HEK293T (cell line): ENCODE measurements around the gene NGRN.

Source experiments
- ARNT ChIP-seq: fragments of 450-650 bp; IDR thresholded peaks from 2 replicates; pipeline ENCODE4 v1.6.1; 2017; ENCODE audit warnings: mild to moderate bottlenecking
- BHLHE40 ChIP-seq: fragments of 450-650 bp; IDR thresholded peaks from 2 replicates; pipeline ENCODE4 v1.6.1; 2016; ENCODE audit warnings: mild to moderate bottlenecking, moderate library complexity, borderline replicate concordance
- ELF4 ChIP-seq: fragments of 450-650 bp; IDR thresholded peaks from 2 replicates; pipeline ENCODE4 v1.6.1; 2017; ENCODE audit warnings: antibody characterized with exemption
- FOXA1 ChIP-seq: fragments of 450-650 bp; IDR thresholded peaks from 2 replicates; pipeline ENCODE4 v1.6.1; 2016; ENCODE audit warnings: mild to moderate bottlenecking
- FOXK2 ChIP-seq: fragments of 450-650 bp; IDR thresholded peaks from 2 replicates; pipeline ENCODE4 v1.6.1; 2016; ENCODE audit warnings: mild to moderate bottlenecking
- FOXM1 ChIP-seq: fragments of 450-650 bp; IDR thresholded peaks from 2 replicates; pipeline ENCODE4 v1.6.1; 2017; ENCODE audit warnings: mild to moderate bottlenecking, borderline replicate concordance
- HDGF ChIP-seq: fragments of 450-650 bp; IDR thresholded peaks from 2 replicates; pipeline ENCODE4 v1.6.1; 2017; ENCODE audit warnings: antibody characterized with exemption, borderline replicate concordance
- NFRKB ChIP-seq: fragments of 450-650 bp; IDR thresholded peaks from 2 replicates; pipeline ENCODE4 v1.6.1; 2016; ENCODE audit warnings: mild to moderate bottlenecking, moderate library complexity
- SP1 ChIP-seq: fragments of 450-650 bp; IDR thresholded peaks from 2 replicates; pipeline ENCODE4 v1.6.1; 2017
- SUZ12 ChIP-seq: fragments of 450-650 bp; IDR thresholded peaks from 2 replicates; pipeline ENCODE4 v1.6.1; 2016; ENCODE audit warnings: mild to moderate bottlenecking
- TARDBP ChIP-seq: fragments of 450-650 bp; IDR thresholded peaks from 2 replicates; pipeline ENCODE4 v1.6.1; 2016

- no peak for TF ChIP-seq FOXM1
- no peak for TF ChIP-seq ARNT
- TF ChIP-seq NFRKB = no peak
- TF ChIP-seq SP1 = no peak
- TF ChIP-seq FOXK2 = no peak
- no peak; the same call in 1 of the 2 replicates for TF ChIP-seq ELF4
- TF ChIP-seq FOXA1 = no peak
- TF ChIP-seq BHLHE40 = no peak
- no peak for TF ChIP-seq SUZ12
- TF ChIP-seq HDGF = no peak
- TF ChIP-seq TARDBP = no peak
Measured at GRCh38 chr15:90234096-90234988, 31.1 kb upstream of the NGRN start, which contains the start of gene GDPGP1.
